ENCODE results near the gene MDFIC.
A peak's percentile ranks its signal among the peaks of the same experiment; 100 is the strongest.

Gene MDFIC

GRCh38 chr7:114929570-114929969 lies 7.7 kb downstream of the MDFIC start:
- FAIRE-seq = no peak

DNA sequence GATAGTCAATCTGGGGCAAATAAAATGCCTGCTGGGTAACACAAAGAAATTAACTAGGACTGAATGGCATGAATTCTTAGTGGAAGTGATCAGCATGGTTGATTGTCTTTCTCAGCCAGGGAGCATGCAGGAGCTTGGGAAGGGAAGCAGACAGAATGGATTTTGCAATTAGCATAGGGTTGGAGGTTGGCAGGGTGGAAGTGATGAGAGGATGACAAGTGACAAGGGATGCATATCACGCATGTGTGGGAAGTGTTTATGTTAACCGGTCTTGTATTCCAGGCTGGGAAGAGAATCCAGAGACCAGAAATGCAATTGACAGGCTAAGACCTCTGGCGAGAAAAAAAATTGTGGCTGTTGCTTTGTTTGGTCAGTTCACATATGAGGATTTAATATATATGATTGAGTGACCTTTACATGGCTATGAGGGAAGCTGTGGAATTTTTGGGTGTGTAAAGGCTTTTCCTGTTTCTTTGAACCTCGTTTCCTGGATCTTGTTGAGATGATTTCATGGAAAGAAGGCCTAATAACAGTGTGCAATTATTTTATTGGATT lies 8.3 kb downstream of the MDFIC start:
- no peak for FAIRE-seq

- FAIRE-seq = peak; percentile 87
Observed at GRCh38 chr7:114930829-114931655, 9.1 kb downstream of the MDFIC start.

GRCh38 chr7:114931656-114932011 lies 9.7 kb downstream of the MDFIC start:
- FAIRE-seq = no peak

DNA sequence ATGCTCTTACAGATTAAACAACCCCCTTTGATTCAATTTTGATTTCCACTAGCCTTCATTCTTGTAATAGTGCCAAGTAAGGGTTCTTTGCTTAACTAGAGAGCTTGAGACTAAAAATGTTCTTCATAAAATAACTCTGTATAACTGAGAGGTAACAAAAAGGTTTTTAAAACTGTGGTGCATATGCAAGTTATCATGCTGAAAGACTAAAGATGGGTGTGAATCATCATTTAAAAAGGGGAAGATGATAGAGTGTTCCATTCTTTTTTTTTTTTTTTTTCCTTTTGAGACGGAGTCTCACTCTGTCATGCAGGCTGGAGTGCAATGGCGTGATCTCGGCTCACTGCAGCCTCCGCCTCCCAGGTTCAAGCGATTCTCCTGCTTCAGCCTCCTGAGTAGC lies 11.1 kb downstream of the MDFIC start:
- no peak for FAIRE-seq

DNA sequence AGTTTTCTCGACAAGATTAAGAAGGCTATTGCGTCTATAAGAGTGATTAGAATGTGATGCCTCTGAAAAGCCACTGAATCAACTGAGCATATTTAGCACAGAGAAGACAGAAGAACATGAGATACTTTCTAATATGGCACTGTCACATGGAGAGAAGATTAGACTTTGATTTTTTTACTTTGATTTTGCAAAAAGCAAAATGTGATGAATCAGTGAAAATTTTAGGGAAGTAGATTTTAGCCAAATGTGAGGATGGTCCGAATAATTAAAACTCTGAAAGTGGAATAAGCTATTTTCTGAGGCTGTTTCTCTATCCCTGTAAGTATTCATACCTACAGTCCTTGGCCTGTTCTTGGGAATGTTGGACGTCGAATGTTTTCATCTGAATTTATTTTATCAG lies 11.8 kb downstream of the MDFIC start:
- no peak for FAIRE-seq

GRCh38 chr7:114934086-114934485 lies 12.2 kb downstream of the MDFIC start:
- FAIRE-seq = no peak

- no peak for FAIRE-seq
Observed at GRCh38 chr7:114934713-114935112, 12.8 kb downstream of the MDFIC start.

DNA sequence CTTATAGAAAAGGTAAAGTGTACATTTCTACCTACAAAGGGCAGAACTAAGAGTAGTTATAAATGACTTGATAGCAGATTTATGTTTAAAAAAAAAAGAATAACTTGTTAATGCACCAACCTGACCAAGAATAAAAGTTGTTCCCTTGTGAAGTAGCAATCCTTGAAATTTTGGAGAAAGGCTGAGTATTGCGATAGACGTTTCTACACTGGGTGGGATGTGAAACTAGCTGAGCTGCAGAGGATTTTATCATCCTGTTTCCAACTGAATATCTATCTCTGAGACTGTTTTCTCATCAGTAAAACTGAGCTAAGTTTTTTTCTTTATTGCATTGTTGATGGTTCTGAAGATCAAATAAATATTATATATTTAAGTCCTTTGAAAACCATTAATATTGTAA lies 14.6 kb downstream of the MDFIC start:
- FAIRE-seq = no peak

GRCh38 chr7:114937446-114937845 lies 15.6 kb downstream of the MDFIC start:
- no peak for FAIRE-seq

DNA sequence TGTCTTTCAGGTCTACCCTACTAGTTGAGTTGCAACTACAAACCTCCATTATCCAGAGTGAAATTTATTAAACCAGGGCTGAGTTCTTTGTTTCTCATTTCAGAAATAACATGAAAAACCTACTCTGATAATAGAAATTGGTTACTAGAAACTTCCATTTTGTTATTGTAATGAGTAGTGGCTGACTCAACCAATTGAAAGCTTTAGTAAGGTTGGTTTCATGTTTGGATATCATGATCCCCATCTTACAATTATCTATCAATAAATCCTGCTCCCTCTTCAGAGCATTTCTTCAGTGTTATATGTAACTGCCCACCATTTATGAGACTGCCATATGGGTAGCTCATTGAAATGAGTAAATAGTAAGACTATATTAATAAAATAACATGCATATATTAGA lies 16.9 kb downstream of the MDFIC start:
- FAIRE-seq = no peak

GRCh38 chr7:114939484-114940097 lies 17.7 kb downstream of the MDFIC start:
- FAIRE-seq = peak; percentile 82

DNA sequence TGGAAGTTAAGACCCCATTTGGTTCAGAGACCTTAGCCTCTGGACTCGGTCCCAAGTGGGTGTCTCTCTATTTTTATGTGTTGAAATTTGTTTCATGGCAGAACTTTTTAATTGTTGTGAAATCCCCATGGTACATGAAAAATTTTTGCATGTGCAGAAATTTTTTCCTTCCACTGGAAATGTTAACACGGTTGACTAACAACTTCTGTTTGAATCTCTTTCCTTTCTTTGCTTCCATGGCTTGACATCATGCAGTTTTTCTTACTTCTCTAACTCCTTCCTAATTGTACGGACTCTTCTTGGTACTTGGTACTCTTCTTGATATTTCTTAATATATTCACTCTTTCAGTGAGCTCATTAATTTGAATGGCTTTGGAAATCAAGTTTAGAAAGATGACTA lies 18.3 kb downstream of the MDFIC start:
- FAIRE-seq = no peak

DNA sequence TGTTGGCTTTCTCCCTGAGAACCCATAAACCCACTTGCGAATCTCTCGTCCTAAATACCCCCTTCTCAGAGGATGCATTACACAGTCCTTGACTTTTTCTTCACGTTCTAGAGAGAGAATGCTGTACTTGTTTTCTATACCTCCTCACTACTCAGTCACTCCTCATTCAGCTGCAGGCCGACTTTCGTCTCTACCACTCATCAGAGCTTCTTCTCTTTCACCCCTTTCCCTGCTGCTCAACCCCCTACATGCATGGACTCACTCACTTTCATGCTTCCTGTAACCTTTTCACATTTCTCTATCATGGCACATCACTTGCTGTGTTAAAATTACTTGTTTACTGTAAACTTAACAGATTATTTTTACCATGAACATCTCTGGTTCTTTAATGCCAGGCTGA lies 19.8 kb downstream of the MDFIC start:
- no peak for FAIRE-seq

DNA sequence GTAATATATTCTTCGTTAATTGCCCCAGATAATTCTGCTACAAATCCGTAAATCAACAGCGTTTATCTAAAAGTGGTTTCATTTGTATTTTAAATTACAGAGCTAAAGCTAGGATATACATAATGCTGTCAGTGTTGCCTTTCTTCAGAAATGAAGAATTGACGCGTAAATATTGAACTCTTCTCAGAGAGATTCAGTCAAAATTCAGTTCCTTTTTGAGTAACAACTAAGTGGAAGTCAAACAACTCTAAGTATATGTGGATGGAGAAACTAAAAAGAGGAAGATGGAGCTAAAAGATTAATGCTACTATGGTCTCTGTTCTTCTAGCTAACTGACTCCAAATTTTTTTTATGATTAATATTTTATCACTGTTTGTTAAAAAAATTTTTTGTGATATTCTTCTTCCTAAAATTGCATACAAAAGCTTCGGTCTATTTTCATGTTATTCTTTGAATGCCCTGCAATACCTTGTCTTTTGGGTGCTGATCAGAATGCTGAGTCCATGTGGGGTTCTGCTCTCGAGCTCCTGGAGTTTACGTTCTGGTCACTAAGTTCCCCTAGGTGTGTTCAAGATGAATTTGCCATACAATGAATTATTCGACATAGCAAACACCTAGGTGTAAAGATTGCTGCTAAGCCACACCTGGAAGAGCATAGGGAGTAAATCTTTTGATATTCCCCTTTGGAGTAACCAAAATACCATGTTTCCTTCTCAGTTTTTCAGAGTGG lies 20.7 kb downstream of the MDFIC start:
- peak; percentile 48 for FAIRE-seq

GRCh38 chr7:114943530-114943929 lies 21.6 kb downstream of the MDFIC start:
- no peak for FAIRE-seq

- FAIRE-seq = no peak
Observed at GRCh38 chr7:114943953-114944744, 22.3 kb downstream of the MDFIC start.

DNA sequence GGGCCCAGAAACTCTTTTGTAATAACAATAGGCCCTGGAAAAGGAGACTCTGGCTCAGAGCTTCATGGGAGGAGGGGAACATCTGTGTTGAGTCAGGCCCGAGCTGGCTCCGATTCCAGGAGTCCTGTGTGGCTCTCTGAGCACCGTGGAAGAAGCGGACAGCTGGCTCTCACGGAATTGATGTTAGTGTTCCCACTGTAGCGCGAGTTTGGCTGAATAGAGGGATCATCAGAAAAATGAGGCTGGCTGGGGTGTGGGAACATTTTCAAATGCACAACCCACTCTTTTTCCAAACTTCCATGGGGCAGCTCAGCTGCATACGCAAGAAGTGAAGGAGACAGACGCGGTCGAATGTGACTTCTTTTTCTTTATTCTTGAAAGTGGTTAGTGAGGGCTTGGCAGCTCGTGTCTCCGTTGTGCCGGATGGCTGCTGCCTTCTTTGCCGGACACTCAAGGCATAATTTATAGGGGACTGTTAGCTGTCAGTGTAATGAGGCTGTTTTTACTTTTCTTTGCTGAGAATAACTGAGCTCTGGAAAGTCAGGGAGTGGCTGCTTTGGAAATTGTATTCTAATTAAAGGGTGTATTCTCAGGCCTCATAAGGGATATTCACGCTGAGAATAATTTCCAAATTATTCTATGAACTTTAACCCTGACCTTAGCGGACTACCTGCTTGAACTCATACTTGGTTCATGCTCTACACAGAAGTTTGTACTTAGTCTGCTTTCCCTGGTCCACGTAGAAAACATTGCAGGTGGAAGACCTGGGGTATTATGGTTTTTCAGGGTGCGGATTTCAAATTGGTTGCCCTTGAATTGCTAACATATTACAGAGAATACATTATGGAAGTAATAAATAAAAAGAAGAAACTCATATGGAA lies 23.1 kb downstream of the MDFIC start:
- no peak for FAIRE-seq

GRCh38 chr7:114949231-114949630 lies 27.3 kb downstream of the MDFIC start:
- FAIRE-seq = peak; percentile 37

- no peak for FAIRE-seq
Observed at GRCh38 chr7:114952296-114952695, 30.4 kb downstream of the MDFIC start.

GRCh38 chr7:114953724-114954123 lies 31.8 kb downstream of the MDFIC start:
- peak; percentile 21 for FAIRE-seq

GRCh38 chr7:114956702-114957101 lies 34.8 kb downstream of the MDFIC start:
- FAIRE-seq = no peak
